ENCODE results near the gene CACNA2D3.

DNA sequence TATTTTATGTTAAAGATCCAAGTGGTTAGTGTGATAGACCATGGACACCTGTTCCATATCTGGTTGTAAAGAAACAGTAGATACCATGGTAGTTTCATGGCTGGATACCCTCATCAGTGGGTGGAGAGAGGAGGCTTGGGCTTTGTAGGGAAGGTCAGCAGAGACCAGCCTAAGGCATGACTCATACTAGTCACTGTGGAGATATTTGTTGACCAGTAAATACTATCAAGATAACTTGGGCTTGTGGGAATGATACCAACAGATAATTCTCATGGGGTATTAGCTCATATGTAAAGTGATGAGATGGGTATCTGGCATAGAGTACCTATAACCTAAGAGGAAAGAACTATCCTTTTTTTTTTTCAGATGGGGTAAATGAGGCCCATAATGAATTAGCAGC, 354.5 kb downstream of the CACNA2D3 start:
- TF ChIP-seq, protein P1, sequence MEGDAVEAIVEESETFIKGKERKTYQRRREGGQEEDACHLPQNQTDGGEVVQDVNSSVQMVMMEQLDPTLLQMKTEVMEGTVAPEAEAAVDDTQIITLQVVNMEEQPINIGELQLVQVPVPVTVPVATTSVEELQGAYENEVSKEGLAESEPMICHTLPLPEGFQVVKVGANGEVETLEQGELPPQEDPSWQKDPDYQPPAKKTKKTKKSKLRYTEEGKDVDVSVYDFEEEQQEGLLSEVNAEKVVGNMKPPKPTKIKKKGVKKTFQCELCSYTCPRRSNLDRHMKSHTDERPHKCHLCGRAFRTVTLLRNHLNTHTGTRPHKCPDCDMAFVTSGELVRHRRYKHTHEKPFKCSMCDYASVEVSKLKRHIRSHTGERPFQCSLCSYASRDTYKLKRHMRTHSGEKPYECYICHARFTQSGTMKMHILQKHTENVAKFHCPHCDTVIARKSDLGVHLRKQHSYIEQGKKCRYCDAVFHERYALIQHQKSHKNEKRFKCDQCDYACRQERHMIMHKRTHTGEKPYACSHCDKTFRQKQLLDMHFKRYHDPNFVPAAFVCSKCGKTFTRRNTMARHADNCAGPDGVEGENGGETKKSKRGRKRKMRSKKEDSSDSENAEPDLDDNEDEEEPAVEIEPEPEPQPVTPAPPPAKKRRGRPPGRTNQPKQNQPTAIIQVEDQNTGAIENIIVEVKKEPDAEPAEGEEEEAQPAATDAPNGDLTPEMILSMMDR (conservative IDR thresholded peaks at IDR 0.05; ENCODE audit: low read length) = no peak
- no peak for TF ChIP-seq EZH2phosphoT487 (IDR thresholded peaks at IDR 0.05; ENCODE audit: borderline replicate concordance, low read depth, low read length)
